Measurements from ENCODE around the gene CCNQ. TPM values are rescaled to one million over a fixed set of nuclear protein-coding genes. Genes with fewer than 3 reads are reported as not detected.

The CCNQ gene
- total and polyA plus RNA-seq, 8 donors = 10.8 to 18.7 (median 13.6) TPM

- TF ChIP-seq CTCF (IDR thresholded peaks at IDR 0.05) = no peak
- H3K27me3 ChIP-seq = no peaks in the 10 kb centered on the region
- no peak for ATAC-seq
- DNase-seq = peak in 1 of 4 donors; percentile 9
- H3K27ac ChIP-seq = no peak overlapping the region
- H3K9me3 ChIP-seq = no peaks in the 10 kb centered on the region
- intact Hi-C loops (cut with DNase I) = no loop called here
- H3K4me1 ChIP-seq = no peaks in the 10 kb centered on the region
- H3K4me3 ChIP-seq = no peak overlapping the region
- no peaks in the 10 kb centered on the region for H3K36me3 ChIP-seq
Observed at GRCh38 chrX:153572601-153573000, 26.3 kb downstream of the CCNQ start.

- no peak for ATAC-seq
Observed at GRCh38 chrX:153571534-153571908, 27.4 kb downstream of the CCNQ start.

GRCh38 chrX:153569475-153569874, 29.5 kb downstream of the CCNQ start:
- no peak overlapping the region for H3K4me3 ChIP-seq
- H3K4me1 ChIP-seq = no peaks in the 10 kb centered on the region
- no peaks in the 10 kb centered on the region for H3K9me3 ChIP-seq
- intact Hi-C loops (cut with DNase I) = no loop called here
- no peak for TF ChIP-seq CTCF (IDR thresholded peaks at IDR 0.05)
- no peaks in the 10 kb centered on the region for H3K27me3 ChIP-seq
- ATAC-seq (no peak), DNase-seq (no peak)
- H3K27ac ChIP-seq = no peak overlapping the region
- H3K36me3 ChIP-seq = no peaks in the 10 kb centered on the region

More at GRCh38 chrX:153571534-153571908, 27.4 kb downstream of the CCNQ start:
- no peaks in the 10 kb centered on the region for H3K27me3 ChIP-seq
- no peaks in the 10 kb centered on the region for H3K4me1 ChIP-seq
- no peak overlapping the region for H3K4me3 ChIP-seq
- TF ChIP-seq CTCF (IDR thresholded peaks at IDR 0.05) = no peak
- H3K36me3 ChIP-seq = no peaks in the 10 kb centered on the region
- H3K27ac ChIP-seq = no peak overlapping the region
- intact Hi-C loops (cut with DNase I) = no loop called here
- no peaks in the 10 kb centered on the region for H3K9me3 ChIP-seq
- DNase-seq = no peak

GRCh38 chrX:153568451-153569011, 30.4 kb downstream of the CCNQ start:
- intact Hi-C loops (cut with DNase I) = no loop called here
- H3K4me3 ChIP-seq = no peak overlapping the region
- H3K36me3 ChIP-seq = no peaks in the 10 kb centered on the region
- H3K27me3 ChIP-seq = no peaks in the 10 kb centered on the region
- no peak overlapping the region for H3K27ac ChIP-seq
- H3K4me1 ChIP-seq = no peaks in the 10 kb centered on the region
- no peak for TF ChIP-seq CTCF (IDR thresholded peaks at IDR 0.05)
- no peaks in the 10 kb centered on the region for H3K9me3 ChIP-seq
- no peak for ATAC-seq
- no peak for DNase-seq

GRCh38 chrX:153565996-153566580, 32.9 kb downstream of the CCNQ start:
- ATAC-seq = no peak
- no peak for DNase-seq
- intact Hi-C loops (cut with DNase I) = no loop called here

More at GRCh38 chrX:153565996-153566580, 32.9 kb downstream of the CCNQ start:
- H3K9me3 ChIP-seq = no peaks in the 10 kb centered on the region
- H3K27ac ChIP-seq = no peak overlapping the region
- TF ChIP-seq CTCF (IDR thresholded peaks at IDR 0.05) = no peak
- H3K27me3 ChIP-seq = no peaks in the 10 kb centered on the region
- no peaks in the 10 kb centered on the region for H3K4me1 ChIP-seq
- H3K4me3 ChIP-seq = no peak overlapping the region
- H3K36me3 ChIP-seq = no peaks in the 10 kb centered on the region
